Endothelial cell of hepatic sinusoid (primary cell): ENCODE data around the gene LHX8.

ENCODE experiments used
- in situ Hi-C: cut with HindIII; loops from 2 replicates; pipeline ENCODE4 v1.10.0; 2017; ENCODE audit warnings: low sequenced_read_pairs

Gene LHX8

DNA sequence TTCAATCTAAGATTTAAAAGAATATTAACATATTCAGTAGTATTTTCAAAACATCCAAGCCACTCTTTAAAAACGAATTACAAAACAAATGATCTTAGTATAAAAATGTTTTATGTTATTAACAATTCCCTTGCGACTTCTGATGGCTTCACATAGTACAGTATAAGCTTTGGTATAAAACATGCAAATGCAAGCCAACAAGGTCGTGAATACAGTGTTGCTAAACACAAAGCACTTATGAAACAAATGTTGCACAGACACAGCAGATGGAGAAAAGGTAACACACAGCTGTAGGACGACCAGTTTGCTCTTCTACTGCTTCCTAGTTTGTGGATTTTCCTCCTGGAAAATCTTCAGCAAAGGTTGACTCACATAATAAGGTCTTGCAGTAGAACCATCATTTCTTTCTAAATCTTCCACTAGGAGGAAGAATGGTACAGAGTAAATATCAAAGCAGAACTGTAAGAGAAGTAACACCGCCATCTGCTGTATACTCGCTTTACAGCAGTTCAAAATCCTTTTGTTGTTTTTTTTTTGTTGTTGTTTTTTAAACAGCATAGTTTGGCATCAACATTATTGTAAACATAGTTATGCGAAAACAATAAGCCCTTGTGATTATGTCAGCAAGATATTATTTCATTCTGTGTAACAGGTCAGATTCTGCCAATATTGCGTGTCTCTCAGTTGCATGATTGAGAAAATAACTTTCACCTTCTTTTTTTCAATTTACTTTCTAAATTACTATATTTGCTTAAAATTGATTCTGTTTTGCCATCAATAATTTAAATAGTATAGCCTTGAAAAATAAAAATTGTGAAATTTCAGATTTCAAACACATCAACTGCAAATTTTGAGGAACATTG lies 69.5 kb downstream of the LHX8 start:
- in situ Hi-C loops = no loop called here

DNA sequence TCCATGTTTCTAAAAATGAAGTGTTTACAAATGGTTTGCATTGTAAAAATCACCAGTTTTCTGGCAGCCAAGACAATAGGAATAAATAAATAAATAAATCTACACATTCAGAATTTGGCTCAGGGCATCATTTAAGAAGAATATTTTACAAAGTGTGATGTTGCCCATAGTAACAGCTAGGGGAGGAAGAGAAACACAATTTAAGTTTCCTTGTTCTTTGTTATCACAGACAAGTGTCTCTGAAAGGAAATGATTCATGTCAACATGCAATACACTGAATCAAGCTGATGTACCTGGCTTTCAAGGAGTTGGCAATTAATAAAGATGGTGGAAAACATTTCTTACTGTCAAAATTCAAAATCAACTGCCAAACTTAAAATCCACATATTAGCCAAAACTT lies 74.7 kb downstream of the LHX8 start:
- in situ Hi-C loops = no loop called here
